OCI-LY7 (cell line): ENCODE data around the gene POLR1A. TPM values are rescaled to one million over a fixed set of nuclear protein-coding genes. Genes with fewer than 3 reads are reported as not detected.

Experiments used
- Bru-seq: library from RNA; stranded (reverse); fragments of 400-500 nt; gene quantifications from one replicate; lab custom pipeline; 2021; lab: Mats Ljungman, UMichigan
- BruChase-seq, 2 experiments: library from RNA; stranded (reverse); fragments of 400-500 nt; gene quantifications; one replicate each; lab custom pipeline; 2021; lab: Mats Ljungman, UMichigan
- BruUV-seq: library from RNA; stranded (reverse); fragments of 400-500 nt; replicated peaks from 2 replicates; lab custom pipeline; 2021; lab: Mats Ljungman, UMichigan
- CTCF ChIA-PET: fragments of 300-600 bp; sonication (Branson Sonifier 250); formaldehyde crosslinking; loops from one replicate; lab custom pipeline; 2022; ENCODE audit warnings: antibody characterized with exemption; ENCODE audit not compliant: unreplicated experiment; lab: Charles Lee
- POLR2A ChIA-PET: fragments of 300-600 bp; sonication (Branson Sonifier 250); formaldehyde crosslinking; loops from one replicate; lab custom pipeline; 2022; ENCODE audit warnings: antibody characterized with exemption; lab: Charles Lee
- DNase-seq: peaks from one replicate; pipeline ENCODE4 v3.0.0-alpha.2; 2015; ENCODE audit warnings: low spot score
- H2AFZ ChIP-seq: fragments of 200-600 bp; sonication (generic), shearing (Covaris generic); 2 replicates; pipeline ENCODE4 v1.6.1; 2014; ENCODE audit warnings: mild to moderate bottlenecking, antibody characterized with exemption, low read length, moderate library complexity
- H3K27ac ChIP-seq: fragments of 200-600 bp; sonication (generic); 2 replicates; pipeline ENCODE4 v1.5.1; 2014; ENCODE audit warnings: mixed run types, low read depth, mild to moderate bottlenecking, moderate library complexity, low read length, inconsistent platforms; ENCODE audit not compliant: poor library complexity, severe bottlenecking
- H3K36me3 ChIP-seq: fragments of 200-600 bp; sonication (generic); 2 replicates; pipeline ENCODE4 v1.6.1; 2014; ENCODE audit warnings: mild to moderate bottlenecking, antibody characterized with exemption, low read length, moderate library complexity, mixed read lengths; ENCODE audit not compliant: insufficient read depth
- H3K4me1 ChIP-seq: fragments of 200-600 bp; sonication (generic); 2 replicates; pipeline ENCODE4 v1.5.1; 2014; ENCODE audit warnings: mild to moderate bottlenecking, low read length; ENCODE audit not compliant: insufficient read depth, poor library complexity, severe bottlenecking
- H3K4me2 ChIP-seq: fragments of 200-600 bp; sonication (generic); 2 replicates; pipeline ENCODE4 v1.6.1; 2014; ENCODE audit warnings: mild to moderate bottlenecking, low read length
- H3K4me3 ChIP-seq: fragments of 200-600 bp; sonication (generic); 2 replicates; pipeline ENCODE4 v1.5.1; 2014; ENCODE audit warnings: mild to moderate bottlenecking, low read depth, low read length; ENCODE audit not compliant: poor library complexity, severe bottlenecking
- H3K79me2 ChIP-seq: fragments of 200-600 bp; sonication (generic); 2 replicates; pipeline ENCODE4 v1.6.1; 2016; ENCODE audit warnings: low read depth, mild to moderate bottlenecking, low read length, moderate library complexity, mixed read lengths; ENCODE audit not compliant: insufficient read depth
- H3K9me2 ChIP-seq: fragments of 200-600 bp; sonication (generic); 2 replicates; pipeline ENCODE4 v1.6.1; 2016; ENCODE audit warnings: mild to moderate bottlenecking, low read length, mixed read lengths; ENCODE audit not compliant: insufficient read depth
- H3K9me3 ChIP-seq: fragments of 200-600 bp; sonication (generic); 2 replicates; pipeline ENCODE4 v1.6.1; 2014; ENCODE audit warnings: mild to moderate bottlenecking, mixed run types, low read length, mixed read lengths
- H4K20me1 ChIP-seq: fragments of 200-600 bp; sonication (generic); 2 replicates; pipeline ENCODE4 v1.6.1; 2014; ENCODE audit warnings: mild to moderate bottlenecking, antibody characterized with exemption, low read length, moderate library complexity, mixed read lengths; ENCODE audit not compliant: insufficient read depth
- EZH2phosphoT487 ChIP-seq: fragments of 200-600 bp; sonication (generic); IDR thresholded peaks from 2 replicates; pipeline ENCODE4 v1.6.1; 2018; ENCODE audit warnings: low read depth, borderline replicate concordance, mild to moderate bottlenecking, mixed run types, antibody characterized with exemption, low read length, moderate library complexity, mixed read lengths
- intact Hi-C: fragments of 100-400 bp; cut with micrococcal nuclease; formaldehyde crosslinking; loops from one replicate; pipeline ENCODE4 v1.10.0; 2022; ENCODE audit not compliant: unreplicated experiment
- long read RNA-seq: library from polyadenylated mRNA; stranded (forward); transcript quantifications from one replicate; pipeline ENCODE4 v2.0.0, GENCODE V29; 2022
- total RNA-seq, 2 experiments: library from RNA; depleted of rRNA in 1 of 2; stranded (reverse); fragments of >200 nt in 1 of 2; shearing (Covaris generic) in 1 of 2; gene quantifications; 2 replicates each; pipeline ENCODE4 v1.2.3, GENCODE V29; 2014 to 2022
- TF ChIP-seq, protein P1 (sequence below): fragments of 200-600 bp; sonication (generic); conservative IDR thresholded peaks from 2 replicates; pipeline ENCODE4 v1.5.1; 2014; ENCODE audit warnings: mild to moderate bottlenecking, antibody characterized with exemption, low read length, moderate library complexity, mixed read lengths

The POLR1A gene
- total RNA-seq (2014; rRNA removed; shearing (Covaris generic)) (17.5 and 24.0 TPM in 2 replicates), total RNA-seq (2022) (42.3 and 53.3 TPM in 2 replicates), Bru-seq, nascent RNA (percentile 82 among the genes with signal in this experiment), BruChase-seq, experiment 1, labeled RNA remaining after a 6-hour chase (percentile 81 among the genes with signal in this experiment), BruChase-seq, experiment 2, labeled RNA remaining after a 2-hour chase (percentile 83 among the genes with signal in this experiment)
- long read RNA-seq, full-length matches to known transcripts = 3 of 21 reads
- long read RNA-seq, partial matches to known transcripts = 8 of 21 reads
- long read RNA-seq, other reads (novel, unspliced or antisense) = 10 of 21 reads

DNA sequence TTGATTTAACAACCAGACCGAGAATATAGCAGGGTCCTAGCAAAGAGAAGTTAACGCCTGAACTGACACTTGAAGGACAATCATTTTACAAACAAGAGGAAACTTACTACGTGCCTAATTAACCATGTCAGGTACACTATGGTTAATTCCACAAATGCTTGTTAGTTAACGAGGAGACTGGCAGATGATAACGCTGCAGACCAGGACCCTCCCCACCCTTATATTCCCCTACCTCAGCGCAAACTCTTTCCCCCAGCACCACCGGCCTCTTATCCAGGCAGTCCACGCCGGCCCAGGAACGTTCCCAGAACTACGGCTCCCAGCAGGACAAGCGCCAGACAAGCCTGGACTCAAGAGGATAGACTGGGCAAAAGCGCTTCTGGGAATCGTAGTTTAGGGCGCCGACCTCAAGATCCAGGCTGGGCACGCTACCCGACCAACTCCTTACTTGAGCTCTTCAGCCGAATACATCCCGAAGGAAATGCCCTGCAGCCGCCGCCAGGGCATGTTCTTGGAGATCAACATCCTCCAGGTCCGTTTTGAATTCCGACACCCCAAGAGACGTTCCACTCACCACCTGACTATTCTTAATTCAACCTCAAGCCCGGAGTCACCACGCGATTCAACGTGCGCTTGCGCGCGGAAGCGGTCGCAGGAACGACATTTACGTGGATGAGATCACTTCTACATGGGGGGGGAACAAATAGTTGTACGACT is at the start of gene POLR1A:
Gene POLR1A (minus strand): TSS at position 635 of the 717 bp plus-strand sequence. CDS start 110 bp downstream, at position 525.
- H3K79me2 ChIP-seq = peaks cover 99% of the 10 kb centered on the region
- H2AFZ ChIP-seq = peak within 1 kb of the TSS; percentile 83
- no peaks in the 10 kb centered on the region for H3K9me2 ChIP-seq
- H3K9me3 ChIP-seq = peaks cover 9% of the 10 kb centered on the region; the same call in 1 of the 2 replicates
- intact Hi-C loops = loop anchor here (5.0 kb wide), 2 partner anchors 337 to 517 kb away; partner anchors contain the start of genes KDM3A and RNF103
- peak within 1 kb of the TSS; percentile 72 for H3K4me2 ChIP-seq
- peaks cover 35% of the 10 kb centered on the region for H4K20me1 ChIP-seq
- H3K36me3 ChIP-seq = peaks cover 67% of the 10 kb centered on the region
- peak within 1 kb of the TSS; percentile 87 for H3K4me3 ChIP-seq
- peak; percentile 92 for DNase-seq
- POLR2A ChIA-PET = interaction anchor here (0.7 to 1.8 kb wide), 10 partner anchors 9 to 686 kb away, joined by 3 to 11 read pairs (median 4); partner anchors contain the start of gene SH2D6
- CTCF ChIA-PET = no interaction called here
- no TSS peak for BruUV-seq
- peak within 1 kb of the TSS; percentile 68 for H3K27ac ChIP-seq
- peaks cover 25% of the 10 kb centered on the region for H3K4me1 ChIP-seq
- no peak for TF ChIP-seq EZH2phosphoT487
- TF ChIP-seq, protein P1, sequence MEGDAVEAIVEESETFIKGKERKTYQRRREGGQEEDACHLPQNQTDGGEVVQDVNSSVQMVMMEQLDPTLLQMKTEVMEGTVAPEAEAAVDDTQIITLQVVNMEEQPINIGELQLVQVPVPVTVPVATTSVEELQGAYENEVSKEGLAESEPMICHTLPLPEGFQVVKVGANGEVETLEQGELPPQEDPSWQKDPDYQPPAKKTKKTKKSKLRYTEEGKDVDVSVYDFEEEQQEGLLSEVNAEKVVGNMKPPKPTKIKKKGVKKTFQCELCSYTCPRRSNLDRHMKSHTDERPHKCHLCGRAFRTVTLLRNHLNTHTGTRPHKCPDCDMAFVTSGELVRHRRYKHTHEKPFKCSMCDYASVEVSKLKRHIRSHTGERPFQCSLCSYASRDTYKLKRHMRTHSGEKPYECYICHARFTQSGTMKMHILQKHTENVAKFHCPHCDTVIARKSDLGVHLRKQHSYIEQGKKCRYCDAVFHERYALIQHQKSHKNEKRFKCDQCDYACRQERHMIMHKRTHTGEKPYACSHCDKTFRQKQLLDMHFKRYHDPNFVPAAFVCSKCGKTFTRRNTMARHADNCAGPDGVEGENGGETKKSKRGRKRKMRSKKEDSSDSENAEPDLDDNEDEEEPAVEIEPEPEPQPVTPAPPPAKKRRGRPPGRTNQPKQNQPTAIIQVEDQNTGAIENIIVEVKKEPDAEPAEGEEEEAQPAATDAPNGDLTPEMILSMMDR = no peak

DNA sequence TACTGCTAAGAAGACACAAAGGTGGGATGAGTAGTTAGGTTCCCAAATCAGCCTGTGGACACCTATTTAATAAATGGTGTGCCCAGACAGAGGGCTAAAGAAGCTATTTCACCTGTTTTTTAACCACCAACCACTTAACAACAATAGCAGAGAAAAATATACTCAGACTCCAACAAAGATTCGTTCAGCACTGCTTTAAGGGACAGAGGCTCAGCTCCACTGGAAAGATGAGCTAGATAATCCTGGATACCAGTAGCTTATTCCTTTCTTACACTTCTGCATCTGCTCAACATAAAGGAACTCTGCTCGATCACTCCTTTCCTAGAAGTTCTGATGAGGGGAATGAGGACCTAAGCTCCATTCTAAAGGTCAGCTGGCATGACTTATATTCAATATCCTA is 44.8 kb upstream of the POLR1A start:
- POLR2A ChIA-PET = interaction anchor here (0.7 to 1.9 kb wide), 4 partner anchors 31 to 591 kb away, joined by 3 to 4 read pairs (median 3); no protein-coding TSS in a partner anchor
- BruUV-seq = no TSS peak

More for the DNA sequence above, 44.8 kb upstream of the POLR1A start:
- no peak overlapping the region for H2AFZ ChIP-seq
- no peak for TF ChIP-seq EZH2phosphoT487
- TF ChIP-seq, protein P1 = no peak
- CTCF ChIA-PET = no interaction called here
- no peak for DNase-seq
- no peaks in the 10 kb centered on the region for H3K79me2 ChIP-seq
- no peaks in the 10 kb centered on the region for H3K9me2 ChIP-seq
- H3K36me3 ChIP-seq = peaks cover 91% of the 10 kb centered on the region
- intact Hi-C loops = no loop called here
- H3K4me1 ChIP-seq = no peaks in the 10 kb centered on the region
- 0 out of 2 replicates have a peak, but pooled peaks cover 3% of the 10 kb centered on the region for H4K20me1 ChIP-seq
- H3K4me3 ChIP-seq = no peak overlapping the region
- no peak overlapping the region for H3K27ac ChIP-seq
- no peak overlapping the region for H3K4me2 ChIP-seq
- H3K9me3 ChIP-seq = no peaks in the 10 kb centered on the region
